ENCODE results near the gene ADI1.
"Not testable (repeated sequence)": the region's sequence is repeated elsewhere in the genome, so short reads cannot be mapped to it uniquely, and the experiment has no call there.

Gene ADI1

GRCh38 chr2:3492475-3492787 is 26.9 kb downstream of the ADI1 start:
- not testable (repeated sequence) for H3K9ac ChIP-seq (ENCODE audit: low read depth, low read length); H3K4me3 ChIP-seq (ENCODE audit: low read length); H3K27ac ChIP-seq (ENCODE audit: low read depth, low read length); H3K36me3 ChIP-seq (ENCODE audit: insufficient read depth, low read length); H3K9me3 ChIP-seq (ENCODE audit: insufficient read depth, low read depth, low read length); H3K4me1 ChIP-seq (ENCODE audit: insufficient read depth, low read length); H3K27me3 ChIP-seq (ENCODE audit: insufficient read depth, low read length)
- WGBS = 94% methylated on average over 12 of the region's 12 CpGs

- Histone ChIP-seq H3K4me1 (ENCODE audit: insufficient read depth, low read length) (no peaks in the 10 kb centered on the region), H3K27ac (ENCODE audit: low read depth, low read length) (no peak overlapping the region), H3K9ac (ENCODE audit: low read depth, low read length) (no peak overlapping the region), H3K27me3 (ENCODE audit: insufficient read depth, low read length) (no peaks in the 10 kb centered on the region), H3K9me3 (ENCODE audit: insufficient read depth, low read depth, low read length) (0 out of 2 replicates have a peak, but pooled peaks cover 4% of the 10 kb centered on the region), H3K36me3 (ENCODE audit: insufficient read depth, low read length) (no peaks in the 10 kb centered on the region; the same call in 1 of the 2 replicates), H3K4me3 (ENCODE audit: low read length) (no peak overlapping the region)
- 96% methylated on average over 17 of the region's 17 CpGs for WGBS
Measured at GRCh38 chr2:3491716-3492474, 27.4 kb downstream of the ADI1 start.

DNA sequence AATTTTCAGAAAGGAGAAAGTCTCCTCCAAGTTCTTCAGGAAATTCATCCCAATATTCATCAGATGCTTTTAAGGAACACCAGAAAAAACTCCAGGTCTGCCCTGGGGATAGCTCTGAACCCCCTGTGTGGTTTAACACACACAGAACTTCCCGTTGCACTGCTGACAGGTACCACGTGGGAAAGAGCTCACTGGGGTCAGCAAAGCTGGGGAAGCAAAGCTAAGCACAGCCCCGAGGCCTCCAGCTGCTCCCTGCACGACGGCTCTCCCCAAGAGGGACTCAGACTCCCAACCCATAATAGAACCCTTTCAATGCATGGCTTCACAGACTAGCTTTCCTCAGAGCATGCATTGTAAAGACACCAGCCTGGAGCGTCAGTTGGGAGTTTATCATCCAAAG is 28.0 kb downstream of the ADI1 start:
- no peaks in the 10 kb centered on the region; the same call in 1 of the 2 replicates for H3K36me3 ChIP-seq (ENCODE audit: insufficient read depth, low read length)
- 0 out of 2 replicates have a peak, but pooled peaks cover 5% of the 10 kb centered on the region for H3K9me3 ChIP-seq (ENCODE audit: insufficient read depth, low read depth, low read length)
- H3K27ac ChIP-seq (ENCODE audit: low read depth, low read length) = no peak overlapping the region
- no peaks in the 10 kb centered on the region for H3K27me3 ChIP-seq (ENCODE audit: insufficient read depth, low read length)
- no peak overlapping the region for H3K9ac ChIP-seq (ENCODE audit: low read depth, low read length)
- no peak overlapping the region for H3K4me3 ChIP-seq (ENCODE audit: low read length)
- no peaks in the 10 kb centered on the region for H3K4me1 ChIP-seq (ENCODE audit: insufficient read depth, low read length)
- WGBS = 76% methylated on average over 6 of the region's 6 CpGs

- Histone ChIP-seq H3K36me3 (ENCODE audit: insufficient read depth, low read length) (no peaks in the 10 kb centered on the region; the same call in 1 of the 2 replicates), H3K9me3 (ENCODE audit: insufficient read depth, low read depth, low read length) (0 out of 2 replicates have a peak, but pooled peaks cover 5% of the 10 kb centered on the region), H3K27ac (ENCODE audit: low read depth, low read length) (no peak overlapping the region), H3K4me3 (ENCODE audit: low read length) (no peak overlapping the region), H3K4me1 (ENCODE audit: insufficient read depth, low read length) (no peaks in the 10 kb centered on the region), H3K27me3 (ENCODE audit: insufficient read depth, low read length) (no peaks in the 10 kb centered on the region), H3K9ac (ENCODE audit: low read depth, low read length) (no peak overlapping the region)
- 88% methylated on average over 25 of the region's 27 CpGs for WGBS
Measured at GRCh38 chr2:3490191-3491170, 28.9 kb downstream of the ADI1 start.

- Histone ChIP-seq H3K4me1 (ENCODE audit: insufficient read depth, low read length) (no peaks in the 10 kb centered on the region), H3K4me3 (ENCODE audit: low read length) (no peak overlapping the region), H3K9me3 (ENCODE audit: insufficient read depth, low read depth, low read length) (0 out of 2 replicates have a peak, but pooled peaks cover 5% of the 10 kb centered on the region), H3K9ac (ENCODE audit: low read depth, low read length) (no peak overlapping the region), H3K27ac (ENCODE audit: low read depth, low read length) (no peak overlapping the region), H3K36me3 (ENCODE audit: insufficient read depth, low read length) (no peaks in the 10 kb centered on the region), H3K27me3 (ENCODE audit: insufficient read depth, low read length) (no peaks in the 10 kb centered on the region)
- WGBS = 94% methylated on average over 16 of the region's 16 CpGs
Measured at GRCh38 chr2:3489764-3490115, 29.6 kb downstream of the ADI1 start.

DNA sequence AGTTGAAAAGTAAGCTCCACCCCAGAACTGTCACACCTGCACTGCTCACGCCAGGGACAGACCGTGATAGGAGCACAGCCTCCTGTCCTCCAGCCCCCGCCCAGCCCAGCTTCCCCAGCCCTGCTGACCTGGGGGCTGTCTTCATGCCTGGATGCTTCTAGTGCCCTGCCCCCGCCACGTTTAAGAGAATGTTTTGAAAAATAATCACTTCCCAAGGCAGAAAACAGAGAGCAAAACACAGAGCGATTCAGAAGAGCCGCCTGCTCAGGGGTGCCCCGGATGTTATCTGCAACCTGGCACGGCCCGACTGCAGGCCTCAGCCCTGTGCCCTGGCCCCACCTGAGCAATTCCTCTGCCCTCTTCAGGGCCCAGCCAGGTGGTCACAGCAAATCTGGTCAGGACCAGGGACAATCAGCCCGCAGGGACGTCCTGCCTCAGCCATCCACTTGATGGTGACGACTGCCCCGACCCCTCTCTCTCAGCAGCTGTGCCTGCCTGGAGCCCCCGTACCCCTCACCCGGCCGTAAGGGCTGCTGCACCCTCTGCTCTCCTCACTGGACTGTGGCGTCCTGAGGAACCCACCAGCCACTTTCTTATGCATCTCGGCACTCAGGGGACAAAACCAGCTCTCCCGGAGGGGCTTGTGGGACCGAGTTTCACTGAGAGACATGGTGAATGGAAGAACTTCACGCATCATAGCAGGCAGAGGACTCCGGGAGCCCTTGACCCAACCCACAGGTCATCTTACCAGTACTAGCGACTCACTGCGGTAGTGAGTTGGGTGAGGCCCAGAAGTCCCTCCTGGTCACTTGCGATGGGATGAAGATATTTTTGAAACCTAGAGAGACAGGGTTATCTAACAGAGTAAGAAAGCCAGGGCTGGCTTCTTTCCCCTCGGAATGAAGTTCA is 30.2 kb downstream of the ADI1 start:
- no peak overlapping the region for H3K27ac ChIP-seq (ENCODE audit: low read depth, low read length)
- no peaks in the 10 kb centered on the region for H3K36me3 ChIP-seq (ENCODE audit: insufficient read depth, low read length)
- H3K9me3 ChIP-seq (ENCODE audit: insufficient read depth, low read depth, low read length) = 0 out of 2 replicates have a peak, but pooled peaks cover 5% of the 10 kb centered on the region
- no peaks in the 10 kb centered on the region for H3K27me3 ChIP-seq (ENCODE audit: insufficient read depth, low read length)
- no peak overlapping the region for H3K9ac ChIP-seq (ENCODE audit: low read depth, low read length)
- H3K4me1 ChIP-seq (ENCODE audit: insufficient read depth, low read length) = no peaks in the 10 kb centered on the region
- 90% methylated on average over 27 of the region's 27 CpGs for WGBS
- no peak overlapping the region for H3K4me3 ChIP-seq (ENCODE audit: low read length)

- Histone ChIP-seq H3K4me1 (ENCODE audit: insufficient read depth, low read length) (no peaks in the 10 kb centered on the region), H3K27me3 (ENCODE audit: insufficient read depth, low read length) (no peaks in the 10 kb centered on the region), H3K36me3 (ENCODE audit: insufficient read depth, low read length) (no peaks in the 10 kb centered on the region), H3K27ac (ENCODE audit: low read depth, low read length) (no peak overlapping the region), H3K9me3 (ENCODE audit: insufficient read depth, low read depth, low read length) (0 out of 2 replicates have a peak, but pooled peaks cover 5% of the 10 kb centered on the region), H3K4me3 (ENCODE audit: low read length) (no peak overlapping the region), H3K9ac (ENCODE audit: low read depth, low read length) (no peak overlapping the region)
- 90% methylated on average over 6 of the region's 6 CpGs for WGBS
Measured at GRCh38 chr2:3488061-3488531, 31.2 kb downstream of the ADI1 start.

GRCh38 chr2:3487432-3487831 is 31.9 kb downstream of the ADI1 start:
- Histone ChIP-seq H3K4me3 (ENCODE audit: low read length) (no peak overlapping the region), H3K27ac (ENCODE audit: low read depth, low read length) (no peak overlapping the region), H3K9ac (ENCODE audit: low read depth, low read length) (no peak overlapping the region), H3K9me3 (ENCODE audit: insufficient read depth, low read depth, low read length) (0 out of 2 replicates have a peak, but pooled peaks cover 5% of the 10 kb centered on the region), H3K27me3 (ENCODE audit: insufficient read depth, low read length) (no peaks in the 10 kb centered on the region), H3K36me3 (ENCODE audit: insufficient read depth, low read length) (no peaks in the 10 kb centered on the region), H3K4me1 (ENCODE audit: insufficient read depth, low read length) (no peaks in the 10 kb centered on the region)
- 96% methylated on average over 10 of the region's 10 CpGs for WGBS

- Histone ChIP-seq H3K27ac (ENCODE audit: low read depth, low read length) (no peak overlapping the region), H3K27me3 (ENCODE audit: insufficient read depth, low read length) (no peaks in the 10 kb centered on the region), H3K36me3 (ENCODE audit: insufficient read depth, low read length) (no peaks in the 10 kb centered on the region), H3K9ac (ENCODE audit: low read depth, low read length) (no peak overlapping the region), H3K4me3 (ENCODE audit: low read length) (no peak overlapping the region), H3K4me1 (ENCODE audit: insufficient read depth, low read length) (no peaks in the 10 kb centered on the region), H3K9me3 (ENCODE audit: insufficient read depth, low read depth, low read length) (0 out of 2 replicates have a peak, but pooled peaks cover 5% of the 10 kb centered on the region)
- 95% methylated on average over 9 of the region's 9 CpGs for WGBS
Measured at GRCh38 chr2:3487028-3487425, 32.3 kb downstream of the ADI1 start.

DNA sequence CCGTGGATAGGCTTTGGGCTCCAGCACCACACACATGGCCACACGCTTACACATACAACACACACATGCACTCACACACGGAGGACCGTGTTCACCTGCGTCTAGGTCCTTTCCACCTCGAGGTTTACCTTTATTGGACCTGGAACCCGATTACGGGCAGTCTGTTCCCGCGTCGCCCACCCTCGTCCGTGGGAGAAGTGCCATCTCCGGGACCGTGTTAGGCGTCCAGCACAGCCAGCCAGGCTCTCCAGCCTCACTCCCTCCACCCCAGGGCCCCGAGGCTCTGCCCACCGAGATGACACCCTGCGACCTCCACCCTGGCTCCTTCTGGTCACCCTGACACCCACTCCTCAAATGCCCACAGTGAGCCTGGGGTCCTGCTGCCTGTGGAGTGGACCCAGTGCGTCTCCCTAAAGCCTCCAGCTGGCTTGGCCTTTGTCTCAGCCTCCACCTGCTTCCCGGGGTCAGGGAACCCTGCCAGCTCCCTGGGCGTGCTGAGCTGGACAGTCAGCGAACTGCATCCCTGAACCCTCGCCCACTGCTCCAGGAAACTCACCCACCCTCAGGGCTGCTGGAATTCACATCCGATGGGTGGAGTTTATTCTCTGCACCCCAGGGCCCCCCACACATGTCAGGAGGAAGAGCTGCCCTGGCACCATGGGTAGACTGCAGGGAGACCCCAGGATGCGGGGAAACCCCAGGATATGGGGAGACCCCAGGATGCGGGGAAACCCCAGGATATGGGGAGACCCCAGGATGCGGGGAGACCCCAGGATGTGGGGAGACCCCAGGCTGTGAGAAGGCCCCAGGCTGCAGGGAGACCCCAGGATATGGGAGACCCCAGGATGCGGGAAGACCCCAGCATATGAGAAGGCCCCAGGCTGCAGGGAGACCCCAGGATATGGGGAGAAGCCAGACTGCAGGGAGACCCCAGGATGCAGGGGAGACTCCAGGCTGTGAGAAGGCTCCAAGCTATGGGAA is 33.0 kb downstream of the ADI1 start:
- Histone ChIP-seq H3K9ac (ENCODE audit: low read depth, low read length) (no peak overlapping the region), H3K27me3 (ENCODE audit: insufficient read depth, low read length) (no peaks in the 10 kb centered on the region), H3K27ac (ENCODE audit: low read depth, low read length) (no peak overlapping the region), H3K36me3 (ENCODE audit: insufficient read depth, low read length) (no peaks in the 10 kb centered on the region), H3K4me1 (ENCODE audit: insufficient read depth, low read length) (no peaks in the 10 kb centered on the region), H3K4me3 (ENCODE audit: low read length) (no peak overlapping the region), H3K9me3 (ENCODE audit: insufficient read depth, low read depth, low read length) (0 out of 2 replicates have a peak, but pooled peaks cover 5% of the 10 kb centered on the region)
- WGBS = 95% methylated on average over 29 of the region's 29 CpGs
